ENCODE data around the gene RERE. TPM values are rescaled to one million over a fixed set of nuclear protein-coding genes. Genes with fewer than 3 reads are reported as not detected.
A peak's percentile ranks its signal among the peaks of the same experiment; 100 is the strongest.

The RERE gene
- total RNA-seq, 1 donor: 27.0 TPM

GRCh38 chr1:8712413-8713231 lies 104.8 kb downstream of the RERE start:
- peak overlapping the region; percentile 10 for H3K4me3 ChIP-seq (ENCODE audit: low read depth, low read length)
- TF ChIP-seq CTCF (IDR thresholded peaks at IDR 0.05; ENCODE audit: insufficient read depth, low read length): no peak
- peak; percentile 95 for DNase-seq (ENCODE audit: low read depth)

- H3K4me3 ChIP-seq (ENCODE audit: low read depth, low read length): peak overlapping the region; percentile 1
- DNase-seq (ENCODE audit: low read depth): no peak
- TF ChIP-seq CTCF (IDR thresholded peaks at IDR 0.05; ENCODE audit: insufficient read depth, low read length): no peak
These were observed 105.5 kb downstream of the RERE start for GRCh38 chr1:8711873-8712412.

- DNase-seq (ENCODE audit: low read depth): peak; percentile 27
- no peak overlapping the region for H3K4me3 ChIP-seq (ENCODE audit: low read depth, low read length)
- TF ChIP-seq CTCF (IDR thresholded peaks at IDR 0.05; ENCODE audit: insufficient read depth, low read length): no peak
These were observed 106.3 kb downstream of the RERE start for GRCh38 chr1:8711151-8711550.

- no peak overlapping the region for H3K4me3 ChIP-seq (ENCODE audit: low read depth, low read length)
- no peak for DNase-seq (ENCODE audit: low read depth)
- TF ChIP-seq CTCF (IDR thresholded peaks at IDR 0.05; ENCODE audit: insufficient read depth, low read length): no peak
These were observed 109.2 kb downstream of the RERE start for GRCh38 chr1:8708259-8708658.

- no peak overlapping the region for H3K4me3 ChIP-seq (ENCODE audit: low read depth, low read length)
- peak; percentile 64 for DNase-seq (ENCODE audit: low read depth)
- TF ChIP-seq CTCF (IDR thresholded peaks at IDR 0.05; ENCODE audit: insufficient read depth, low read length): no peak
These were observed 110.4 kb downstream of the RERE start for GRCh38 chr1:8706995-8707396.

GRCh38 chr1:8706291-8706690 lies 111.1 kb downstream of the RERE start:
- no peak overlapping the region for H3K4me3 ChIP-seq (ENCODE audit: low read depth, low read length)
- DNase-seq (ENCODE audit: low read depth): no peak
- no peak for TF ChIP-seq CTCF (IDR thresholded peaks at IDR 0.05; ENCODE audit: insufficient read depth, low read length)

All from fibroblast of the aortic adventitia (primary cell).